Esophagus squamous epithelium (tissue), 4 donors: ENCODE results near the gene COLGALT1.

Source experiments
- POLR2A ChIP-seq, 4 donors: fragments of 450-650 bp; IDR thresholded peaks; one replicate each; pipeline ENCODE4 v1.6.1; 2017; ENCODE audit warnings: antibody characterized with exemption in 4 of 4, mild to moderate bottlenecking in 4 of 4, moderate library complexity in 3 of 4
- TF ChIP-seq, protein P1 (sequence below), 6 experiments: fragments of 450-650 bp in 4 of 6; fragments of 200-600 bp in 2 of 6; sonication (generic) in 2 of 6; IDR thresholded peaks; one replicate each; pipeline ENCODE4 v1.5.1; 2016 to 2019; ENCODE audit warnings: antibody characterized with exemption in 6 of 6, mild to moderate bottlenecking in 4 of 6, moderate library complexity in 4 of 6

GRCh38 chr19:17522988-17523872, 32.2 kb upstream of the COLGALT1 start:
- TF ChIP-seq, protein P1, sequence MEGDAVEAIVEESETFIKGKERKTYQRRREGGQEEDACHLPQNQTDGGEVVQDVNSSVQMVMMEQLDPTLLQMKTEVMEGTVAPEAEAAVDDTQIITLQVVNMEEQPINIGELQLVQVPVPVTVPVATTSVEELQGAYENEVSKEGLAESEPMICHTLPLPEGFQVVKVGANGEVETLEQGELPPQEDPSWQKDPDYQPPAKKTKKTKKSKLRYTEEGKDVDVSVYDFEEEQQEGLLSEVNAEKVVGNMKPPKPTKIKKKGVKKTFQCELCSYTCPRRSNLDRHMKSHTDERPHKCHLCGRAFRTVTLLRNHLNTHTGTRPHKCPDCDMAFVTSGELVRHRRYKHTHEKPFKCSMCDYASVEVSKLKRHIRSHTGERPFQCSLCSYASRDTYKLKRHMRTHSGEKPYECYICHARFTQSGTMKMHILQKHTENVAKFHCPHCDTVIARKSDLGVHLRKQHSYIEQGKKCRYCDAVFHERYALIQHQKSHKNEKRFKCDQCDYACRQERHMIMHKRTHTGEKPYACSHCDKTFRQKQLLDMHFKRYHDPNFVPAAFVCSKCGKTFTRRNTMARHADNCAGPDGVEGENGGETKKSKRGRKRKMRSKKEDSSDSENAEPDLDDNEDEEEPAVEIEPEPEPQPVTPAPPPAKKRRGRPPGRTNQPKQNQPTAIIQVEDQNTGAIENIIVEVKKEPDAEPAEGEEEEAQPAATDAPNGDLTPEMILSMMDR (IDR thresholded peaks at IDR 0.05) = no peak
- no peak for TF ChIP-seq POLR2A (IDR thresholded peaks at IDR 0.05)
